Body of pancreas (tissue), 4 donors: Measurements from ENCODE around the gene ZGPAT. TPM values are rescaled to one million over a fixed set of nuclear protein-coding genes. Genes with fewer than 3 reads are reported as not detected.
A peak's percentile ranks its signal among the peaks of the same experiment; 100 is the strongest.

ENCODE experiments used
- ATAC-seq: fragments of 150-250 bp; one replicate; pipeline ENCODE4 v1.9.1; 2016
- DNase-seq, 4 donors: peaks; one replicate each; pipeline ENCODE4 v3.0.0-alpha.2; 2019
- H3K27ac ChIP-seq, 4 donors: fragments of 200-600 bp; sonication (generic); 1 replicate in 3 of 4; 2 replicates in 1 of 4; pipeline versions ENCODE4 v1.5.1 to v1.6.1; 2016 to 2019; ENCODE audit warnings: mild to moderate bottlenecking in 1 of 4, mixed read lengths in 1 of 4, moderate library complexity in 1 of 4
- H3K27me3 ChIP-seq, 2 donors: fragments of 200-600 bp; sonication (generic); one replicate each; pipeline ENCODE4 v1.6.0; 2016; ENCODE audit warnings: mild to moderate bottlenecking in 1 of 2
- H3K36me3 ChIP-seq, 2 donors: fragments of 200-600 bp; sonication (generic); replicated peaks in 1 of 2; 2 replicates each; pipeline ENCODE4 v1.5.1; 2016; ENCODE audit warnings: low read depth in 2 of 2; ENCODE audit not compliant: insufficient read depth in 1 of 2
- H3K4me1 ChIP-seq: fragments of 200-600 bp; sonication (generic); one replicate; pipeline ENCODE4 v1.6.0; 2016
- H3K4me3 ChIP-seq, 2 donors: fragments of 200-600 bp; sonication (generic); 1 replicate in 1 of 2; 2 replicates in 1 of 2; pipeline ENCODE4 v1.5.1; 2016 to 2019
- H3K9me3 ChIP-seq, 3 donors: fragments of 200-600 bp; sonication (generic); 1 replicate in 2 of 3; 2 replicates in 1 of 3; pipeline ENCODE4 v1.5.1; 2016
- CTCF ChIP-seq, 7 experiments: fragments of 450-650 bp in 4 of 7; fragments of 200-600 bp in 3 of 7; sonication (generic) in 3 of 7; IDR thresholded peaks; one replicate each; pipeline ENCODE4 v1.5.1; 2016 to 2019; ENCODE audit warnings: antibody characterized with exemption in 7 of 7
- POLR2A ChIP-seq, 3 donors: fragments of 450-650 bp; IDR thresholded peaks; one replicate each; pipeline ENCODE4 v1.6.1; 2016; ENCODE audit warnings: antibody characterized with exemption in 3 of 3, mild to moderate bottlenecking in 2 of 3
- WGBS, 2 donors: methylation state at CpG; one replicate each; pipeline ENCODE4 v1.1.5; 2017; 5-methylcytosine and 5-hydroxymethylcytosine counted together
- intact Hi-C: fragments of 100-400 bp; cut with DNase I; formaldehyde crosslinking; loops from one replicate; pipeline ENCODE4 v1.15.1; 2023
- total RNA-seq, 2 donors: library from RNA; depleted of rRNA; stranded (reverse); fragments of >200 nt; gene quantifications; one replicate each; pipeline ENCODE4 v1.1.0, GENCODE V29; 2016

ZGPAT gene
- total RNA-seq, 2 donors from 2014 or later: 16.6 to 53.1 TPM

DNA sequence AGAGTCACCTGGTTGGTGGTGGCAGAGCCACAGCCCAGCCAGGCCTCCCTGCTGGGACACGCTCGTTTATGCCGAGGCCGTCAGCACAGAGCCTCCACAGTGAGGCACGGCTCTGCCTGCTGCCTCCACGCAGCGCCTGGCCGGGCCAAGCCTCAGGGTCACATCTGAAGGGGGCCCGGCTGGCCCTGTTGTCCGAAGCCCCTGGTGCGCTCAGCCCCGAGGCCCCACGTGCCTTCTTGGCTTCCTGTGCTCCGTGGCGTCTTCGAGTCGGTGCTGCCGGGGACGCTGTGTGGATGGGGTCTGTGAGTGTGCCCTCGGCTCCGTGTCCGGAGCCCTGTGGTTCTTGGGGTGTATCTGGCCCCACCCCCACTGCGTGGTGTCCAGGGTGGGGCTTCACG is 21.7 kb upstream of the ZGPAT start:
- intact Hi-C loops: no loop called here
- Histone ChIP-seq H3K27me3 (no peaks in the 10 kb centered on the region), H3K27ac (peak overlapping the region; percentile 6 to 77 (median 60)), H3K36me3 (no peaks in the 10 kb centered on the region), H3K4me1 (peaks cover 30% of the 10 kb centered on the region), H3K9me3 (no peaks in the 10 kb centered on the region), H3K4me3 (no peak overlapping the region)
- ATAC-seq (no peak), DNase-seq (no peak)
- TF ChIP-seq POLR2A (IDR thresholded peaks at IDR 0.05) (no peak), CTCF (IDR thresholded peaks at IDR 0.05) (no peak)
- WGBS, 2 donors: 88% methylated on average over 7 of the region's 24 CpGs; no CpG with 5 or more reads in 1 of the 2 donors

- H3K9me3 ChIP-seq: no peaks in the 10 kb centered on the region
- peak; percentile 30 to 75 (median 46) for DNase-seq
- H3K27me3 ChIP-seq: no peaks in the 10 kb centered on the region
- no peaks in the 10 kb centered on the region for H3K36me3 ChIP-seq
- 60 to 78% methylated on average over 10 to 37 of the region's 45 CpGs for WGBS, 2 donors
- TF ChIP-seq CTCF (IDR thresholded peaks at IDR 0.05): no peak
- TF ChIP-seq POLR2A (IDR thresholded peaks at IDR 0.05): no peak
- no peak overlapping the region for H3K4me3 ChIP-seq
- ATAC-seq: peak; percentile 54
- H3K4me1 ChIP-seq: peaks cover 26% of the 10 kb centered on the region
- peak overlapping the region; percentile 6 to 77 (median 64) for H3K27ac ChIP-seq
- intact Hi-C loops: no loop called here
Observed at GRCh38 chr20:63686492-63687321, 21.1 kb upstream of the ZGPAT start.

- peaks cover 23% of the 10 kb centered on the region for H3K4me1 ChIP-seq
- DNase-seq (no peak), ATAC-seq (no peak)
- peak overlapping the region in 3 of 4 donors; percentile 54 to 77 (median 73) for H3K27ac ChIP-seq
- TF ChIP-seq POLR2A (IDR thresholded peaks at IDR 0.05) (no peak), CTCF (IDR thresholded peaks at IDR 0.05) (no peak)
- H3K27me3 ChIP-seq: no peaks in the 10 kb centered on the region
- H3K4me3 ChIP-seq: no peak overlapping the region
- intact Hi-C loops: no loop called here
- no peaks in the 10 kb centered on the region for H3K36me3 ChIP-seq
- WGBS, 2 donors: 86% methylated on average over 23 of the region's 29 CpGs; no CpG with 5 or more reads in 1 of the 2 donors
- no peaks in the 10 kb centered on the region for H3K9me3 ChIP-seq
Observed at GRCh38 chr20:63687419-63688178, 20.2 kb upstream of the ZGPAT start.

- 80 to 83% methylated on average over 12 to 31 of the region's 31 CpGs for WGBS, 2 donors
- H3K36me3 ChIP-seq: no peaks in the 10 kb centered on the region
- intact Hi-C loops: no loop called here
- no peak for TF ChIP-seq POLR2A (IDR thresholded peaks at IDR 0.05)
- H3K4me3 ChIP-seq: no peak overlapping the region
- peaks cover 23% of the 10 kb centered on the region for H3K4me1 ChIP-seq
- no peak for ATAC-seq
- peak in 1 of 4 donors; percentile 19 for DNase-seq
- H3K9me3 ChIP-seq: no peaks in the 10 kb centered on the region
- H3K27me3 ChIP-seq: no peaks in the 10 kb centered on the region
- H3K27ac ChIP-seq: peak overlapping the region in 2 of 4 donors; percentile 73 to 77
Observed at GRCh38 chr20:63688228-63689045, 19.4 kb upstream of the ZGPAT start.
